Adrenal gland (tissue), 12 donors: ENCODE measurements around the gene CEP76. TPM values are rescaled to one million over a fixed set of nuclear protein-coding genes. Genes with fewer than 3 reads are reported as not detected.
A peak's percentile ranks its signal among the peaks of the same experiment; 100 is the strongest.
"Not testable (repeated sequence)": the region's sequence is repeated elsewhere in the genome, so short reads cannot be mapped to it uniquely, and the experiment has no call there.

Experiments used
- DNase-seq, 7 donors: peaks; one replicate each; pipeline ENCODE4 v3.0.0-alpha.2; 2019 to 2020
- H3K27ac ChIP-seq, 5 donors: fragments of 200-600 bp; sonication (generic) in 4 of 5; 1 replicate in 3 of 5; 2 replicates in 2 of 5; pipeline versions ENCODE4 v1.5.1 to v1.8.0; 2016 to 2020; ENCODE audit warnings: mild to moderate bottlenecking in 1 of 5
- H3K27me3 ChIP-seq: fragments of 200-600 bp; 2 replicates; pipeline ENCODE4 v1.8.0; 2021
- H3K36me3 ChIP-seq, 2 donors: fragments of 200-600 bp; replicated peaks in 1 of 2; 1 replicate in 1 of 2; 2 replicates in 1 of 2; pipeline versions ENCODE4 v1.5.1 to v1.8.0; 2018 to 2022
- H3K4me1 ChIP-seq, 2 donors: fragments of 200-600 bp; replicated peaks in 1 of 2; 1 replicate in 1 of 2; 2 replicates in 1 of 2; pipeline versions ENCODE4 v1.5.1 to v1.8.0; 2018 to 2021
- H3K4me3 ChIP-seq, 4 donors: fragments of 200-600 bp; sonication (generic) in 3 of 4; one replicate each; pipeline ENCODE4 v1.5.1; 2016 to 2018
- H3K9me3 ChIP-seq, 3 donors: fragments of 200-600 bp; sonication (generic) in 1 of 3; replicated peaks in 1 of 3; 1 replicate in 2 of 3; 2 replicates in 1 of 3; pipeline versions ENCODE4 v1.5.1 to v1.8.0; 2016 to 2021
- POLR2A ChIP-seq, 2 donors: fragments of 450-650 bp; IDR thresholded peaks; one replicate each; pipeline ENCODE4 v1.6.1; 2017; ENCODE audit warnings: antibody characterized with exemption in 2 of 2, mild to moderate bottlenecking in 2 of 2, moderate library complexity in 1 of 2
- WGBS, 4 donors: extraction: QIAGEN DNeasy Blood & Tissue Kit in 2 of 4; methylation state at CpG; one replicate each; pipeline versions ENCODE4 v1.1.5 to v1.1.7; 2013 to 2017; 5-methylcytosine and 5-hydroxymethylcytosine counted together
- intact Hi-C, 2 donors: fragments of 100-400 bp; cut with DNase I; formaldehyde crosslinking; loops; one replicate each; pipeline versions ENCODE4 v1.14.1 to v1.15.0; 2022 to 2023
- polyA plus RNA-seq, 3 donors: library from polyadenylated mRNA; stranded (reverse); fragments of 200-250 nt in 2 of 3; fragments of 350-450 nt in 1 of 3; fragmentation: Illumina TruSeq in 1 of 3; extraction: RNeasy Lipid Tissue Mini Kit (QIAGEN cat#74804) in 1 of 3; gene quantifications; one replicate each; pipeline ENCODE4 v1.2.3, GENCODE V29; 2013 to 2014
- total RNA-seq, 9 donors: library from RNA; depleted of rRNA in 4 of 9; stranded (reverse); fragments of >200 nt in 4 of 9; fragments of 120-200 nt in 1 of 9; fragmentation: NEBNext Ultra II Directional in 1 of 9; extraction: Animal tissue kit (Norgen Biotek cat#: 25700) in 1 of 9; gene quantifications; one replicate each; pipeline versions ENCODE4 v1.1.0 to v1.2.4, GENCODE V29; 2013 to 2023
- TF ChIP-seq, protein P1 (sequence below), 6 experiments: fragments of 450-650 bp in 4 of 6; fragments of 200-600 bp in 2 of 6; sonication (generic) in 1 of 6; IDR thresholded peaks; 1 replicate in 5 of 6; 2 replicates in 1 of 6; pipeline versions ENCODE4 v1.5.1 to v1.8.0; 2016 to 2021; ENCODE audit warnings: antibody characterized with exemption in 6 of 6, mild to moderate bottlenecking in 2 of 6, moderate library complexity in 1 of 6
- donor health status: healthy with polysubstance abuse.
- donor health status: Bipolar disorder and iron deficiency.
- donor health status: DM: yes; HTN: yes; CAD: no.
- donor health status: DM: no; HTN: no; CAD: no.
- donor health status: DM: no; HTN: no; CAD: no.
- donor health status: DM: yes; HTN: yes; CAD: no.

Gene CEP76
- total and polyA plus RNA-seq, 12 donors = 2.6 to 32.2 (median 7.2) TPM

DNA sequence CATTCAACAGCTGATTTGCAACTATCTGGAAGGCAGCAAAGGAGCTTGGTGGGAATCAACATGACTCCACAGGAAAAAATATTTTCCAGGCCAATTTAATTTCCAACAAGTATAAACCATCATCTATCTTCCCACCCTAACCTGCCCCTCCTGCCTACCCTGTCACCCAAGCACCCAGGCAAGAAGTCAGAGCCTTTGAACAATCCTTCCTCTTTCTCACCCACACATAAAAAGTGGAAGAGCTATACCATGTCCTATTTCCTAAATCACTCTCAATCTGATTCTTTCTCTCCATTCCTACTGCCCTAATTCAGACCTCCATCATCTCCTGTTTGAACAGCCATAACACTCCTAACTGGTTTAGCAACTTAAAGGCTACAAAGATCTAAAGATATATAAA lies 57.3 kb downstream of the CEP76 start:
- DNase-seq = no peak
- Histone ChIP-seq H3K9me3 (no peaks in the 10 kb centered on the region), H3K4me1 (peaks cover 13 to 47% of the 10 kb centered on the region in 2 donors), H3K27me3 (no peaks in the 10 kb centered on the region), H3K27ac (peak overlapping the region in 2 of 5 donors; percentile 47 to 67), H3K4me3 (no peak overlapping the region), H3K36me3 (no peaks in the 10 kb centered on the region)
- intact Hi-C loops = no loop called here
- TF ChIP-seq, protein P1, sequence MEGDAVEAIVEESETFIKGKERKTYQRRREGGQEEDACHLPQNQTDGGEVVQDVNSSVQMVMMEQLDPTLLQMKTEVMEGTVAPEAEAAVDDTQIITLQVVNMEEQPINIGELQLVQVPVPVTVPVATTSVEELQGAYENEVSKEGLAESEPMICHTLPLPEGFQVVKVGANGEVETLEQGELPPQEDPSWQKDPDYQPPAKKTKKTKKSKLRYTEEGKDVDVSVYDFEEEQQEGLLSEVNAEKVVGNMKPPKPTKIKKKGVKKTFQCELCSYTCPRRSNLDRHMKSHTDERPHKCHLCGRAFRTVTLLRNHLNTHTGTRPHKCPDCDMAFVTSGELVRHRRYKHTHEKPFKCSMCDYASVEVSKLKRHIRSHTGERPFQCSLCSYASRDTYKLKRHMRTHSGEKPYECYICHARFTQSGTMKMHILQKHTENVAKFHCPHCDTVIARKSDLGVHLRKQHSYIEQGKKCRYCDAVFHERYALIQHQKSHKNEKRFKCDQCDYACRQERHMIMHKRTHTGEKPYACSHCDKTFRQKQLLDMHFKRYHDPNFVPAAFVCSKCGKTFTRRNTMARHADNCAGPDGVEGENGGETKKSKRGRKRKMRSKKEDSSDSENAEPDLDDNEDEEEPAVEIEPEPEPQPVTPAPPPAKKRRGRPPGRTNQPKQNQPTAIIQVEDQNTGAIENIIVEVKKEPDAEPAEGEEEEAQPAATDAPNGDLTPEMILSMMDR (IDR thresholded peaks at IDR 0.05) = no peak
- no peak for TF ChIP-seq POLR2A (IDR thresholded peaks at IDR 0.05)

DNA sequence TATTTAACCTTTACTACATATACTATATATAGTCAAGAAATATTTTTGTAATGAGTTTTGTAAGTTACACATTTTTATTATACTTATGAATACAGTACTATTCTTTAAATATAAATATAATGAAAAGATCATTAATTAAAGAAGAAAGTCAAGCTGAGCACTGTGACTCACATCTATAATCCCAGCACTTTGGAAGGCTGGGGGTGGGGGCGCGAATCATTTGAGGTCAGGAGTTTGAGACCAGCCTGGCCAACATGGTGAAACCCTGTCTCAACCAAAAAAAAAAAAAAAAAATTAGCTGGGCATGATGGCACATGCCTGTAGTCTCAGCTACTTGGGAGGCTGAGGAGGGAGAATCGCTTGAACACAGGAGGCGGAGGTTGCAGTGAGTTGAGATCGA lies 58.8 kb downstream of the CEP76 start:
- DNase-seq, H3K36me3 ChIP-seq, intact Hi-C loops, H3K27me3 ChIP-seq, H3K9me3 ChIP-seq, H3K27ac ChIP-seq, H3K4me3 ChIP-seq: not testable (repeated sequence)
- 88 to 99% (median 90%) methylated on average over 5 of the region's 5 CpGs for WGBS, 4 donors
- peaks cover 16 to 41% of the 10 kb centered on the region in 2 donors for H3K4me1 ChIP-seq

DNA sequence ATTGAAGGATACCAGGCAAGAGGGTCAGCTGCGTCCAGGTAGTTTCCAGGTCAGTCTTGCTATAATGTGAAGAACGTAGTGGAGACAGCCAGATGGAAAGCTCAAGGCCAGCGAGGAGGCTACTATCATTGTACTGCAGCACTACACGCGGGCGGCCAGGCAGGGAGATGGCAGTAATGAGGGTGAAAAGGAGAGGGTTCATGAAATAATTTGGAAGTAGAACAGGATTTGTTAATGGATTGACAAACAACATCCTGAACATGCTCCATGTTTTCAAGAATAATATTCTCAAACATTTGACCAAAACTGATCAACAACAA lies 61.7 kb downstream of the CEP76 start:
- Histone ChIP-seq H3K27me3 (no peaks in the 10 kb centered on the region), H3K9me3 (no peaks in the 10 kb centered on the region), H3K27ac (peak overlapping the region in 3 of 5 donors; percentile 49 to 66 (median 58)), H3K36me3 (no peaks in the 10 kb centered on the region), H3K4me3 (no peak overlapping the region), H3K4me1 (peaks cover 16 to 28% of the 10 kb centered on the region in 2 donors)
- peak in 2 of 7 donors; percentile 49 to 55 for DNase-seq
- intact Hi-C loops = no loop called here
- WGBS, 4 donors = 37 to 55% (median 48%) methylated on average over 6 of the region's 6 CpGs
- peak in 1 of 2 donors; percentile 16 for TF ChIP-seq POLR2A (IDR thresholded peaks at IDR 0.05)
- TF ChIP-seq, protein P1 (IDR thresholded peaks at IDR 0.05) = peak in 3 of 6 experiments; percentile 16 to 19 (median 16)

DNA sequence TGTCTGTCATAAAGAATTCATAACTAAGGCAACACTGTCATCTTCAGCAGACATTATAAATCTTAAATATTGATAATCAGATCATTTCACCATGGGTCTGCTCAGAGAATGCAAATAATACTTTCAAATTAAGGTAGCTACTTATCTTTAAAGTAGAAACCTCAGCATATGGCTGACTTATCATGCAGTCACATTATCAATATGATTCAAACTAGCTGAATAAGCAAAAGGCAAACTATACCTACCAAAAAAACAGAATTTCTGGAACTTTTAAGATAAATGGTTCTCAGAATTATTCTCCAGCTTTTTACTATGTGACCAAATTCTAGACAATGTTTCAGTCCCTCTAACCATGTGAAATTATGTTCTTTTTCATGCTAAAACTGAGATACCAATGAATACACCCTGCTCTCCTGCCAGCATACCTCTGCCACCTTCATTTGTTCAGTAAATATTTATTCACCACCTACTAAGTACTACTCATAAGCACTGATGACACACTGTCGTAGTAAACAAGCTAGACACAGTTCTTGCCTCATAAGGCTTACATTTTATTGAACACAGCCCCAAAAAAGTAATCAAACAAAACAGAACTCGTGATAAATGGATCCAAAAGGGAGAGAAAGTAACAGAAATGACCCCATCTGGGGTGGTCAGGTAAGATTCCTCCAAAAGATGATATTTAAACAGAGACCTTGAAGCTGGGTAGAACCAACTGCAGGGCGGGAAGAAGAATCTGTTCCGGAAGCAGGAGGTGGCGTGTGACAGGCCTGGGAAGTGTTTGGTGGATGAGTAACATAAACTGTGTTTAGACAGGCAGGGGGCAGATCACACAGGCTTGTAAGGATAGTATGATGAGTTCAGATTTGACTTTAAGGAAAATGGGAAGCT lies 62.3 kb downstream of the CEP76 start:
- TF ChIP-seq, protein P1 (IDR thresholded peaks at IDR 0.05) = no peak
- no peak for TF ChIP-seq POLR2A (IDR thresholded peaks at IDR 0.05)
- intact Hi-C loops = no loop called here
- WGBS, 4 donors = 34 to 48% (median 41%) methylated on average over 5 of the region's 5 CpGs

More for the DNA sequence above, 62.3 kb downstream of the CEP76 start:
- peak overlapping the region in 4 of 5 donors; percentile 10 to 66 (median 54) for H3K27ac ChIP-seq
- no peaks in the 10 kb centered on the region for H3K27me3 ChIP-seq
- no peaks in the 10 kb centered on the region for H3K36me3 ChIP-seq
- H3K4me3 ChIP-seq = no peak overlapping the region
- H3K4me1 ChIP-seq = peaks cover 16 to 22% of the 10 kb centered on the region in 2 donors
- peak in 6 of 7 donors; percentile 40 to 72 (median 60) for DNase-seq
- no peaks in the 10 kb centered on the region for H3K9me3 ChIP-seq
